K562 (cell line): ENCODE results near the gene GALNT7. TPM values are rescaled to one million over a fixed set of nuclear protein-coding genes. Genes with fewer than 3 reads are reported as not detected.

Source experiments
- CBX8 ChIP-seq: fragments of 200-600 bp; sonication (generic); IDR thresholded peaks from 2 replicates; pipeline ENCODE4 v1.6.1; 2012; ENCODE audit warnings: borderline replicate concordance, mixed run types, low read depth, mild to moderate bottlenecking, moderate library complexity, mixed read lengths, low read length, control low read depth, inconsistent platforms; ENCODE audit not compliant: poor library complexity, severe bottlenecking; ENCODE audit errors: extremely low read depth
- CCNT2 ChIP-seq: IDR thresholded peaks from 2 replicates; pipeline ENCODE4 v1.6.1; 2011; ENCODE audit warnings: borderline replicate concordance, low read depth, mild to moderate bottlenecking, moderate library complexity, mixed read lengths, low read length; ENCODE audit not compliant: insufficient read length; ENCODE audit errors: extremely low read depth
- E2F6 ChIP-seq, 2 experiments: IDR thresholded peaks; 2 replicates each; pipeline ENCODE4 v1.6.1; 2011; ENCODE audit warnings: borderline replicate concordance in 1 of 2, control low read depth in 1 of 2, low read depth in 1 of 2, low read length in 1 of 2, mild to moderate bottlenecking in 1 of 2, mixed read lengths in 1 of 2, moderate library complexity in 1 of 2; ENCODE audit not compliant: insufficient read depth in 1 of 2, insufficient read length in 1 of 2, poor library complexity in 1 of 2, severe bottlenecking in 1 of 2; ENCODE audit errors: extremely low read depth in 1 of 2
- POLR2AphosphoS5 ChIP-seq: IDR thresholded peaks from 2 replicates; pipeline ENCODE4 v1.6.1; 2011; ENCODE audit warnings: mild to moderate bottlenecking, low read depth, low read length, moderate library complexity; ENCODE audit not compliant: control insufficient read depth, insufficient read depth
- RB1 ChIP-seq: fragments of 450-650 bp; IDR thresholded peaks from 2 replicates; pipeline ENCODE4 v1.6.1; 2017; ENCODE audit warnings: low read depth, mild to moderate bottlenecking
- ZNF134 ChIP-seq: fragments of 250-450 bp; sonication (Bioruptor Pico); conservative IDR thresholded peaks from 2 replicates; pipeline ENCODE4 v1.4.0; 2020
- polyA plus RNA-seq, 8 experiments: library from polyadenylated mRNA; depleted of rRNA in 4 of 8; stranded (reverse) in 5 of 8; unstranded in 3 of 8; fragments of >200 nt; fragmentation: Nextera tagmentation in 2 of 8; fragmentation: Illumina TruSeq in 1 of 8; extraction: Ambion mirVana in 2 of 8; extraction: Trizol in 1 of 8; gene quantifications; 2 replicates each; pipeline versions ENCODE4 v1.2.1 to v1.2.3, GENCODE V29; 2011 to 2014; ENCODE audit warnings: inconsistent platforms in 1 of 8, missing spikeins in 1 of 8
- total RNA-seq, 7 experiments: library from RNA; depleted of rRNA in 6 of 7; stranded (reverse); fragments of >200 nt in 6 of 7; fragmentation: Illumina TruSeq in 2 of 7; extraction: Trizol in 2 of 7; gene quantifications; 2 replicates each; pipeline versions ENCODE4 v1.2.1 to v1.2.3, GENCODE V29; 2011 to 2021; ENCODE audit warnings: low replicate concordance in 1 of 7
- TF ChIP-seq, protein P1 (sequence below): fragments of 450-650 bp; IDR thresholded peaks from 2 replicates; pipeline ENCODE4 v1.6.1; 2014; ENCODE audit warnings: low read depth, mild to moderate bottlenecking, moderate library complexity, borderline replicate concordance

Gene GALNT7
- total and polyA plus RNA-seq, 9 of the 15 experiments (the other 6 are each of a cell fraction or from before 2014, with no cell fraction given): 16.7 to 38.7 (median 31.1) TPM

DNA sequence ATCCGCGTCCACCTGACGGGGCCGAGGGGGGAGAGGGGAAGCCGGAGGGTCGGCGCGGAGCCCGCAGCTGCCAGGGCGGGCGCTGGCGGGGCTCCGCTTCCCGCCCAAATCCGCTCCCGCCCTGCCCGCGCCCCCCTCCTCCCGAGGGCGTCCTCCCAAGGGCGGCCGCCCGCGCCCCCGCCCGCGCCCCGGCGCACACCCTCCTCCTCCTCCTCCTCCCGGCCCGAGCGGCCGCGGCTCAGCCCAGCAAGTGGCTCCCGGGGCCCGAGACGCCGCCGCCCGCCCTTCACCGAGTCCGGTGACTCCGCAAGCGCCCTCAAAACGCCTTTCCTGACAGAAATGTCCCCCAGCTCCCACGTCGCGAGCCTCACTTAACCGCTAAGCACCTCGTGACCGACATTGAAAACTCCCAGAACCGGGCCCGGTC is 165.1 kb downstream of the GALNT7 start (continued):
- TF ChIP-seq E2F6 (IDR thresholded peaks at IDR 0.05; ENCODE audit: borderline replicate concordance in 1 of 2, extremely low read depth in 1 of 2, insufficient read depth in 1 of 2, insufficient read length in 1 of 2, low read depth in 1 of 2, low read length in 1 of 2, poor library complexity in 1 of 2, severe bottlenecking in 1 of 2) (peak in 1 of 2 experiments; percentile 80), CBX8 (no peak), POLR2AphosphoS5 (0 out of 2 replicates have a peak, but pooled peaks have one; percentile 20), CCNT2 (peak; percentile 33), RB1 (0 out of 2 replicates have a peak, but pooled peaks have one; percentile 75), ZNF134 (CRISPR knock-in tag) (no peak)
- TF ChIP-seq, protein P1, sequence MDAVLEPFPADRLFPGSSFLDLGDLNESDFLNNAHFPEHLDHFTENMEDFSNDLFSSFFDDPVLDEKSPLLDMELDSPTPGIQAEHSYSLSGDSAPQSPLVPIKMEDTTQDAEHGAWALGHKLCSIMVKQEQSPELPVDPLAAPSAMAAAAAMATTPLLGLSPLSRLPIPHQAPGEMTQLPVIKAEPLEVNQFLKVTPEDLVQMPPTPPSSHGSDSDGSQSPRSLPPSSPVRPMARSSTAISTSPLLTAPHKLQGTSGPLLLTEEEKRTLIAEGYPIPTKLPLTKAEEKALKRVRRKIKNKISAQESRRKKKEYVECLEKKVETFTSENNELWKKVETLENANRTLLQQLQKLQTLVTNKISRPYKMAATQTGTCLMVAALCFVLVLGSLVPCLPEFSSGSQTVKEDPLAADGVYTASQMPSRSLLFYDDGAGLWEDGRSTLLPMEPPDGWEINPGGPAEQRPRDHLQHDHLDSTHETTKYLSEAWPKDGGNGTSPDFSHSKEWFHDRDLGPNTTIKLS: no peak
